Measurements from ENCODE around the gene HLA-DRB5.
"Not testable (repeated sequence)": the region's sequence is repeated elsewhere in the genome, so short reads cannot be mapped to it uniquely, and the experiment has no call there.

HLA-DRB5 gene

DNA sequence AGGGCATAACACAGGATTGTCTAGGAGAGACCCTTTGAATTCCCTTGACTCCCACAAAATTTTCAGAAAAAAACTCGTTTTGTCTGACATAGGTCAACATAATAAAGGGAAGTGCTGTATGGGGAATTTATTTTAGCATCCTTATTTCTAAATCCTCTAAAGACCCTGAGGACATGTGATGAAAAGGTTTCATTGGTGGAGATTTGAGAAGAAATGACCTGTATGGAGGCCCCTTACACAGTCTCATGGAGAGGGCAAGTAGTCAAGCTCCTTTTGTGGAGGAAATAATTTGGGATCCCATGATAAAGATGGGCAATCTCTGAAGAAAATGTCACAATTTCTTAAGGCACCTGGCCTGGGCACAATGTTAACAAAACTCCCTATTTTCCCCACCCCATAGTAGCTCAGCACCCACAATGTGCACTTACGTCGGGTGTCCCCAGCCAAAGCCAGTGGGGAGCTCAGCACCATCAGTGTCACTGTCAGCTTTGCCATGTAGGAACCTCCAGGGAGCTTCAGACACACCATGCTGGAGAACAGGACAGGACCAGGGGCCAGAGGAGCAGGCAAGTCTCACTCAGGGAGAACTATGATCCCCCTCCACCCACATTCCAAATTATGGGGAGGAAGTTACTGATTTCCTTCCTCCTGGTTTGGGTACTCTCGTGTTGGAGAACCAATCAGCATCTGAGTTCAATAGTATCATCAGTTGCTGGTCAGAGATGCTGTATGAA, at the start of gene HLA-DRB5:
Gene HLA-DRB5, minus strand, starts transcription at position 591 of the 734 bp plus-strand sequence. Its CDS starts 63 bp downstream, at position 528.
- Mint-ChIP-seq H3K27me3 (no peaks in the 10 kb centered on the region), H3K27ac (ENCODE audit: low read depth) (peak within 1 kb of the TSS; percentile 91), H3K4me1 (peaks cover 40% of the 10 kb centered on the region), H3K4me3 (peak within 1 kb of the TSS; percentile 60), H3K9me3 (no peaks in the 10 kb centered on the region), H3K36me3 (ENCODE audit: insufficient read depth) (peaks cover 6% of the 10 kb centered on the region)
- DNase-seq (ENCODE audit: low spot score in 2 of 2): peak in 1 of 2 donors; percentile 53
- ATAC-seq (replicated peaks; ENCODE audit: extremely low read depth, poor library complexity, severe bottlenecking): peak; percentile 81

DNA sequence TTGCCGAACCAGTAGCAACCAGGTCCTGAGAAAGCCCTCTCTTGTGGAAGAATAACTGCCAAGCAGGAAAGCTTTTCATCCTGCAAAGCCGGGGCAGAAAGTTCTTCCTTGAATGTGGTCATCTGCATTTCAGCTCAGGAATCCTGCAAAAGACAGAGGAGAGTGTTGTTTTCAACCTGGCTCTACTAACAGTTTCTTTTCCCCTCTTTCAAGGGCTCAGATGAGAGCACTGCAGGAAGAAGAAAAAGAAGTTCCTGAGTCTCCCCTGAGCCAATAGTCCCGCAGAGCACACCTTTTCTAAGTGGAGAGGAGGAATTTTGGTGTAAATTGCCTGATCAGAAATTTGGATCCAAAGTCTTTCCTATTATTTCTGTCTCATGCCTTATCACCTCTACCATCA, 48.9 kb upstream of the HLA-DRB5 start:
- Mint-ChIP-seq H3K36me3 (ENCODE audit: insufficient read depth) (peaks cover 41% of the 10 kb centered on the region), H3K4me3 (peak overlapping the region; percentile 28), H3K4me1 (peaks cover 29% of the 10 kb centered on the region), H3K9me3 (no peaks in the 10 kb centered on the region), H3K27ac (ENCODE audit: low read depth) (peak overlapping the region; percentile 65), H3K27me3 (no peaks in the 10 kb centered on the region)
- ATAC-seq (replicated peaks; ENCODE audit: extremely low read depth, poor library complexity, severe bottlenecking) (no peak), DNase-seq (ENCODE audit: low spot score in 2 of 2) (no peak)

- H3K4me1 Mint-ChIP-seq: peaks cover 22% of the 10 kb centered on the region
- peaks cover 35% of the 10 kb centered on the region for H3K36me3 Mint-ChIP-seq (ENCODE audit: insufficient read depth)
- not testable (repeated sequence) for H3K27ac Mint-ChIP-seq (ENCODE audit: low read depth); H3K4me3 Mint-ChIP-seq; H3K9me3 Mint-ChIP-seq; H3K27me3 Mint-ChIP-seq; DNase-seq (ENCODE audit: low spot score in 2 of 2); ATAC-seq (replicated peaks; ENCODE audit: extremely low read depth, poor library complexity, severe bottlenecking)
Observed at GRCh38 chr6:32577493-32577892, 47.4 kb upstream of the HLA-DRB5 start.

GRCh38 chr6:32576250-32576649, 46.2 kb upstream of the HLA-DRB5 start:
- ATAC-seq (replicated peaks; ENCODE audit: extremely low read depth, poor library complexity, severe bottlenecking) (no peak), DNase-seq (ENCODE audit: low spot score in 2 of 2) (no peak)
- no peak overlapping the region for H3K27ac Mint-ChIP-seq (ENCODE audit: low read depth)
- H3K9me3 Mint-ChIP-seq: no peaks in the 10 kb centered on the region
- H3K27me3 Mint-ChIP-seq: no peaks in the 10 kb centered on the region
- peaks cover 32% of the 10 kb centered on the region for H3K36me3 Mint-ChIP-seq (ENCODE audit: insufficient read depth)
- H3K4me1 Mint-ChIP-seq: peaks cover 18% of the 10 kb centered on the region
- no peak overlapping the region for H3K4me3 Mint-ChIP-seq

GRCh38 chr6:32570363-32570905, 40.3 kb upstream of the HLA-DRB5 start:
- Mint-ChIP-seq H3K4me1 (peaks cover 22% of the 10 kb centered on the region), H3K4me3 (no peak overlapping the region), H3K27me3 (no peaks in the 10 kb centered on the region), H3K36me3 (ENCODE audit: insufficient read depth) (peaks cover 2% of the 10 kb centered on the region), H3K27ac (ENCODE audit: low read depth) (no peak overlapping the region), H3K9me3 (no peaks in the 10 kb centered on the region)
- ATAC-seq (replicated peaks; ENCODE audit: extremely low read depth, poor library complexity, severe bottlenecking): no peak
- DNase-seq (ENCODE audit: low spot score in 2 of 2): no peak

DNA sequence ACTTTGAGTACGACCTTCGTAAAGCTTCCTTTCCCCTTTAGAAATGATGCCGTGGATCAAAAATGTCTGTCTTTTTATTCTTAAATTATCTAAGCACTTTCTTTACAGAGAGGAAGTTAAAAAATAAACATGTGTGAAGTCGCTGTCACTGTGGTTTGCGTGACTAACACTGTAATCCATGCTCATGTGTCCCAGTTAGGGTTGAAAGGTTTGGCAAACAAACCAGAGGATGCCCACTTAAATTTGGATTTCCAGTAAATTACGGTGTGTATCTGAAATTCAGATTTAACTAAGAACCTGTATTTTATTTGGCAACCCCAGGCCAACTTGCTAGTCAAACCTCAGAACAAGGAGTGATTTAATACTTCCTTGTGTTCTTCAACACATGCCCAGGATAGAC, 38.5 kb upstream of the HLA-DRB5 start:
- Mint-ChIP-seq H3K9me3 (no peaks in the 10 kb centered on the region), H3K36me3 (ENCODE audit: insufficient read depth) (peaks cover 2% of the 10 kb centered on the region), H3K27me3 (peaks cover 11% of the 10 kb centered on the region), H3K27ac (ENCODE audit: low read depth) (peak overlapping the region; percentile 96), H3K4me1 (peaks cover 22% of the 10 kb centered on the region), H3K4me3 (peak overlapping the region; percentile 74)
- no peak for DNase-seq (ENCODE audit: low spot score in 2 of 2)
- peak; percentile 89 for ATAC-seq (replicated peaks; ENCODE audit: extremely low read depth, poor library complexity, severe bottlenecking)

- H3K4me1 Mint-ChIP-seq: peaks cover 22% of the 10 kb centered on the region
- no peaks in the 10 kb centered on the region for H3K9me3 Mint-ChIP-seq
- H3K4me3 Mint-ChIP-seq: no peak overlapping the region
- H3K36me3 Mint-ChIP-seq (ENCODE audit: insufficient read depth): peaks cover 2% of the 10 kb centered on the region
- no peak for ATAC-seq (replicated peaks; ENCODE audit: extremely low read depth, poor library complexity, severe bottlenecking)
- DNase-seq (ENCODE audit: low spot score in 2 of 2): no peak
- H3K27me3 Mint-ChIP-seq: peaks cover 27% of the 10 kb centered on the region
- no peak overlapping the region for H3K27ac Mint-ChIP-seq (ENCODE audit: low read depth)
Observed at GRCh38 chr6:32566957-32567356, 36.9 kb upstream of the HLA-DRB5 start.

GRCh38 chr6:32565511-32565910, 35.4 kb upstream of the HLA-DRB5 start:
- DNase-seq (ENCODE audit: low spot score in 2 of 2) (no peak), ATAC-seq (replicated peaks; ENCODE audit: extremely low read depth, poor library complexity, severe bottlenecking) (no peak)
- Mint-ChIP-seq H3K4me3 (no peak overlapping the region), H3K9me3 (no peaks in the 10 kb centered on the region), H3K36me3 (ENCODE audit: insufficient read depth) (peaks cover 1% of the 10 kb centered on the region), H3K4me1 (peaks cover 22% of the 10 kb centered on the region), H3K27ac (ENCODE audit: low read depth) (no peak overlapping the region), H3K27me3 (peaks cover 36% of the 10 kb centered on the region)

GRCh38 chr6:32562940-32563339, 32.9 kb upstream of the HLA-DRB5 start:
- H3K4me3 Mint-ChIP-seq: no peak overlapping the region
- ATAC-seq (replicated peaks; ENCODE audit: extremely low read depth, poor library complexity, severe bottlenecking): no peak
- H3K36me3 Mint-ChIP-seq (ENCODE audit: insufficient read depth): no peaks in the 10 kb centered on the region
- peaks cover 48% of the 10 kb centered on the region for H3K27me3 Mint-ChIP-seq
- H3K9me3 Mint-ChIP-seq: no peaks in the 10 kb centered on the region
- no peak overlapping the region for H3K27ac Mint-ChIP-seq (ENCODE audit: low read depth)
- H3K4me1 Mint-ChIP-seq: peaks cover under 1% of the 10 kb centered on the region
- DNase-seq (ENCODE audit: low spot score in 2 of 2): no peak

GRCh38 chr6:32559747-32560146, 29.7 kb upstream of the HLA-DRB5 start:
- Mint-ChIP-seq H3K27ac (ENCODE audit: low read depth) (no peak overlapping the region), H3K9me3 (no peaks in the 10 kb centered on the region), H3K27me3 (peaks cover 55% of the 10 kb centered on the region), H3K4me1 (no peaks in the 10 kb centered on the region), H3K4me3 (no peak overlapping the region), H3K36me3 (ENCODE audit: insufficient read depth) (peaks cover 2% of the 10 kb centered on the region)
- DNase-seq (ENCODE audit: low spot score in 2 of 2): no peak
- ATAC-seq (replicated peaks; ENCODE audit: extremely low read depth, poor library complexity, severe bottlenecking): no peak

- peaks cover 3% of the 10 kb centered on the region for H3K4me1 Mint-ChIP-seq
- no peak for ATAC-seq (replicated peaks; ENCODE audit: extremely low read depth, poor library complexity, severe bottlenecking)
- no peaks in the 10 kb centered on the region for H3K9me3 Mint-ChIP-seq
- H3K36me3 Mint-ChIP-seq (ENCODE audit: insufficient read depth): peaks cover 2% of the 10 kb centered on the region
- H3K27me3 Mint-ChIP-seq: peaks cover 44% of the 10 kb centered on the region
- no peak for DNase-seq (ENCODE audit: low spot score in 2 of 2)
- H3K27ac Mint-ChIP-seq (ENCODE audit: low read depth): no peak overlapping the region
- no peak overlapping the region for H3K4me3 Mint-ChIP-seq
Observed at GRCh38 chr6:32558426-32559057, 28.5 kb upstream of the HLA-DRB5 start.

DNA sequence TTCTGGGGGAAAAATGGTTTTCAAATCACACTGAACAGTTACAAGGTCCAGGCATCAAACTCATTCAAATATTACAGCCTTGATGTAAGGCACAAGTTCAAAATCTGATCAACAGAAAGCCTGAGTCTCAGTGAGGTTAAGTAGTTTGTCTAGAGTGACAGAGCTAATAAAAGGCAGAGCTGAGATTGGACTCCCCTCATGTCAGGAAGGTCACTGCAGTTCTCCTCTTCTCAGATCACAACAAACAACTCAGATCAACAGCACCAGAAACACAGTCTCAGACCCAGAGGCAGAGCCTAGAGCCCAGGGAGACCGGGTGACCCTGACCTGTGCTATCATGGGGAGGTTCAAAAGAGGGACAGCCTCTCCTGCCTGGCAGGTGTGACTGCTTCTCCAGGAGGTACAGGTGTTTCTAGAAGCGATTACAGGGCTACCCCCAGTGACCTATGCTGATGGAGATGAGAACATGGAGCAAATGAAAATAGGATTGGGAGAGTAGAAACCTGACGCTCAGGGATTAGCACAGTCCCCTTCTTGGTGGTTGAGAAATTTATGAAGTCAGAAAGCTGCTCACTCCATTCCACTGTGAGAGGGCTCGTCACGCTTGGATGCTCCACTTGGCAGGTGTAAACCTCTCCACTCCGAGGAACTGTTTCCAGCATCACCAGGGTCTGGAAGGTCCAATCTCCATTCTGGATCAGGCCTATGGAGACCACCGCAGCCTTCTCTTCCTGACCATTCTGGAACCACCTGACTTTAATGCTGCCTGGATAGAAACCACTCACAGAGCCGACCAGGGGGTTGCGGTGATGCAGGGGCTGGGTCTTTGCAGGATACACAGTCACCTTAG, 24.3 kb upstream of the HLA-DRB5 start:
- ATAC-seq (replicated peaks; ENCODE audit: extremely low read depth, poor library complexity, severe bottlenecking) (no peak), DNase-seq (ENCODE audit: low spot score in 2 of 2) (no peak)
- Mint-ChIP-seq H3K4me3 (no peak overlapping the region), H3K27ac (ENCODE audit: low read depth) (no peak overlapping the region), H3K36me3 (ENCODE audit: insufficient read depth) (peaks cover 2% of the 10 kb centered on the region), H3K27me3 (peaks cover 19% of the 10 kb centered on the region), H3K9me3 (no peaks in the 10 kb centered on the region), H3K4me1 (peaks cover 9% of the 10 kb centered on the region)

Measured in central memory CD8-positive, alpha-beta T cell (primary cell).